ENCODE data around the gene IGSF21. TPM values are rescaled to one million over a fixed set of nuclear protein-coding genes. Genes with fewer than 3 reads are reported as not detected.

The IGSF21 gene
- total RNA-seq, 4 donors from 2014 or later = 1.2 to 19.1 (median 1.9) TPM; not detected in 1

DNA sequence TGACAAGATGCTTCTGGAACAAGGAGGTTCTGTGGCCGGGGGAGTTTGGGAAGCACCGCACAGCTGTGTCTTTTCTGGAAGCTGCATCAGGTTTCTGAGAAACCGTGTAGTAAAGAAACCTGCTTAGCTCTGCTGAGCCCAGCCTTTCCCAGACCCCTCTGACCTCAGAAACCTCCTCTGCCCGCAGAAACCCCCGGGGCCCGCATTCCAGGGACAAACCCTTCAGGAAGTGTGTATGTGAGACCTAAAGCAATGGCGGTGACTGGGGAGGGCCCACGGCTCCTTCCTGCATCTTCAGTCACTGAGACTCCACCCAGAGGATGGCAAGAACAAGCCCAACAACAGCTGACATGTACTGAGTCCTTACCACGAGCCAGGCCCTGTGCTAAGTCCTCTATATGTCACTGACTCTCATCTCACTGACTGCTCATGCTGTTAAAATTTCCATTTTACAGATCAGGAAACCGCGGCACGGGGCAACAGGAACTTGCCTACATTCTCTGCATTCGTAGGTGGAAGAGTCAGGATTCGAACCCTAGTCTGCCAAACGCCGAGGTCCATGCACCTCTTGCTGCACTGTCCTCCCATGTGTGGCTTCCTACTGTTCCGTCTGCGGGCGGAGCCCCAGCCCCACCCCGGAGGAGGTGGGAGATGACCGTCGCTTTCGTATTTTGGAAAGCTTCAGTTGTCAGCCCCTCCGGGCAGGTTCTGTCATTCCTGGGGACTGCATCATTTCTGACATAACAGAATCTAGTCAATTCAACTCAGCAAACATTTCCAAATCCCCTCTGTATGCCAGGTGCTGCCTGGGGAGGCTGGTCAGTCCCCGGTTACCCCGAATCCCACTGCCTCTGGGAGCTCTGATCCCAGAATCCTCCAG is 299.8 kb downstream of the IGSF21 start:
- no peaks in the 10 kb centered on the region for H3K9me3 ChIP-seq
- H3K4me3 ChIP-seq = no peak overlapping the region
- no peaks in the 10 kb centered on the region for H3K4me1 ChIP-seq
- intact Hi-C loops (cut with DNase I; ENCODE audit: low total_unique reads) = no loop called here
- H3K36me3 ChIP-seq = no peaks in the 10 kb centered on the region
- H3K27ac ChIP-seq = no peak overlapping the region
- DNase-seq = no peak
- TF ChIP-seq CTCF (IDR thresholded peaks at IDR 0.05) = no peak
- TF ChIP-seq POLR2A (IDR thresholded peaks at IDR 0.05) = no peak
- no peaks in the 10 kb centered on the region for H3K27me3 ChIP-seq

DNA sequence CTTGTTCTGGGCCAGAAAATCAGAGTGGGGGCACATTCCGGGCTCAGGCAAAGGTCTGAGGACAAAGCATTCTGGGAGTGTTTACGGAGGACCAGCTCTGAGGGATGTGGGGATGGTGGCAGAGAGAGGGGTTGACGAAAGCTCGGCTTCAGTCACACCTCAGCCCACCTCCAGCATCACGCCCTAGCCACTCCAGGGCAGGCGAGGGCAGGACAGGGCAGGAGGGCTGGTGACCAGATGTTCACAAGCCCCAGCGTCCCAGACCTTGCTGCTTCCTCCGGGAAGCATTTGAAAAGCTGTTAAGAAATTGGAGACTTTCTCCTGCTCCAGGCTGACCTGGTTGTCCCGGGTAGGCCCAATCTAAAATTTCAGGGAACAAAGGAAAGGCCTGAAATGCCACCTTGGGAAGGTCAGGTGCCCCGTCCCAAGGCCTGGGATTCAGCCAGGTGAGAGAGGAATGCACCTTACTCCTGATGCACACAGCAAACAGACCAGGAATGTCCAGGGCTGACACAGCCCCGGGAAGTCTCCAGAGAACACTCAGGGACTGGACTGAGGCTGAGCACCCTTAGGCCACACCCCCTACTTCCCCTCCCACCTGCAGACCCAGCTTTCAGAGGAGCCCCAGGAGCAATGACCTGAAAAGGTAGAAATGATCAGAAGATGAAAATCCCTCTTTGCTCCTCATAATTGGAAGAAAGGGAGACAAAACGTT is 301.2 kb downstream of the IGSF21 start:
- Histone ChIP-seq H3K4me3 (no peak overlapping the region), H3K27me3 (no peaks in the 10 kb centered on the region), H3K9me3 (no peaks in the 10 kb centered on the region), H3K27ac (no peak overlapping the region), H3K36me3 (no peaks in the 10 kb centered on the region), H3K4me1 (no peaks in the 10 kb centered on the region)
- no peak for TF ChIP-seq POLR2A (IDR thresholded peaks at IDR 0.05)
- no peak for TF ChIP-seq CTCF (IDR thresholded peaks at IDR 0.05)
- DNase-seq = no peak
- intact Hi-C loops (cut with DNase I; ENCODE audit: low total_unique reads) = no loop called here

GRCh38 chr1:18409609-18410237 is 302.1 kb downstream of the IGSF21 start:
- Histone ChIP-seq H3K36me3 (no peaks in the 10 kb centered on the region), H3K4me1 (no peaks in the 10 kb centered on the region), H3K27ac (no peak overlapping the region), H3K9me3 (no peaks in the 10 kb centered on the region), H3K4me3 (no peak overlapping the region), H3K27me3 (no peaks in the 10 kb centered on the region)
- intact Hi-C loops (cut with DNase I; ENCODE audit: low total_unique reads) = no loop called here
- no peak for DNase-seq
- no peak for TF ChIP-seq POLR2A (IDR thresholded peaks at IDR 0.05)

DNA sequence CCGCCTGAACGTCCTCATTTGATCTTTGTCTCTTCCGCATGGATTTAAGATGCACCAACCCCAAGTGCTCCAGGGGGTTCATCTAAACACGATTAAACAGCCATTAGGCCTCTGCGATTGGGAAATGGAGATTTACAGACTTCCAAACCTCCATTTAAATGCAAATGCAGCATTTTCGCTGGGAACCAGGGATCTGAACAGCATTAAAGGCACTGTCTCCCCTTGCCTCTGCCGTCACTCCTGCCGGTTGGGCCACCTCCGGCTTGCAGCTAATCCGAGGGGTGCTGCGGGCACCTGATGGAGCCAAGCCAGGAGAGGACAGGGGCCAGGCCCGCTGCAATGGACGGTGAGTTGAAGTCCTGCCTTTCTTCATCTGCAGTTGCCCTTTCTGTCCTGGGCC is 302.8 kb downstream of the IGSF21 start:
- H3K27ac ChIP-seq = no peak overlapping the region
- no peaks in the 10 kb centered on the region for H3K9me3 ChIP-seq
- DNase-seq = no peak
- H3K27me3 ChIP-seq = no peaks in the 10 kb centered on the region
- TF ChIP-seq CTCF (IDR thresholded peaks at IDR 0.05) (no peak), POLR2A (IDR thresholded peaks at IDR 0.05) (no peak)
- no peak overlapping the region for H3K4me3 ChIP-seq
- H3K4me1 ChIP-seq = no peaks in the 10 kb centered on the region
- H3K36me3 ChIP-seq = no peaks in the 10 kb centered on the region
- intact Hi-C loops (cut with DNase I; ENCODE audit: low total_unique reads) = no loop called here

GRCh38 chr1:18411321-18411720 is 303.7 kb downstream of the IGSF21 start:
- Histone ChIP-seq H3K36me3 (no peaks in the 10 kb centered on the region), H3K9me3 (no peaks in the 10 kb centered on the region), H3K4me1 (no peaks in the 10 kb centered on the region), H3K27ac (no peak overlapping the region), H3K4me3 (no peak overlapping the region), H3K27me3 (no peaks in the 10 kb centered on the region)
- intact Hi-C loops (cut with DNase I; ENCODE audit: low total_unique reads) = no loop called here
- DNase-seq = no peak
- TF ChIP-seq CTCF (IDR thresholded peaks at IDR 0.05) (no peak), POLR2A (IDR thresholded peaks at IDR 0.05) (no peak)
